Camera-type eye (tissue), 1 donor: Measurements from ENCODE around the gene SH2D5. TPM values are rescaled to one million over a fixed set of nuclear protein-coding genes. Genes with fewer than 3 reads are reported as not detected.

ENCODE experiments used
- total RNA-seq: library from RNA; depleted of rRNA; stranded (reverse); fragments of >200 nt; gene quantifications from one replicate; pipeline ENCODE4 v1.2.3, GENCODE V29; 2014

SH2D5 gene
- 0.49 TPM for total RNA-seq

DNA sequence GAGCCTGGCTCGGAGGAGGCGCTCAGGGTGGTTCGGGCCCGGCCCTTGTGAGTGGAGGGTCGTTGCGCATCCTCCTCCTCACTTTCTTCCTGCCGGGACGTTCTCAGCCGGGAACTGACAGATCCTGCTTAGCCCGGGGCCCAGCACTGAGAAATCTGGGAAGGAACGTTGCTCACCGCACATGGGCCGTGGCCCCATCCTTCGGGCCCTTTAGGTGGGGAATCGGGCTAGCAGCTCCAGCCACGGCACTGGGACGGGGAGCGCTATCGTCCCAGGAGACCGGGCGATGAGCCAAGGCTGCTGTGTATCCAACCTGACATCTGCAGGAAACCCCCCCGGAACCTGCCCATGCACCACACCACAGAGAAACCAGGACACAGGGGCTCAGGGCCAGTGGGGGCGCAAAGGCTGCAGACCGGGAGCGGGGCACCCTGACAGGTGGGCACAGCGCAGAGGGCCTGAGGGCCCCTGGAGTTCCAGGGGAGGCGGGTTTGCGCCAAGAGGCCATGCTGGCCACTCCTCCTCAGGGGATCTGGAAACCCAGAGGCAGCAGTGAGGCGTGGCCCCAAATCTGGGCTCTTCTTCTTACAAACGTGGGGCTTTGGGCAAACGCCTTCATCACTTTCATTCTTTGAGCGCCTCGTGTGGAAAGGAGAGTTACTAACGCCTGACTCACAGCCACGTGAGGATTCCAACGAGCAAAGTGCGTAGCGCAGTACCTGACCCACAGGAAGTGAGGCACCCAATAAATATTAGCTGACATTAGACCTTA is at the start of gene SH2D5:
TSS of gene SH2D5 (minus strand) at position 116 of the 772 bp plus-strand sequence. CDS start 4,659 bp downstream, outside the sequence.

DNA sequence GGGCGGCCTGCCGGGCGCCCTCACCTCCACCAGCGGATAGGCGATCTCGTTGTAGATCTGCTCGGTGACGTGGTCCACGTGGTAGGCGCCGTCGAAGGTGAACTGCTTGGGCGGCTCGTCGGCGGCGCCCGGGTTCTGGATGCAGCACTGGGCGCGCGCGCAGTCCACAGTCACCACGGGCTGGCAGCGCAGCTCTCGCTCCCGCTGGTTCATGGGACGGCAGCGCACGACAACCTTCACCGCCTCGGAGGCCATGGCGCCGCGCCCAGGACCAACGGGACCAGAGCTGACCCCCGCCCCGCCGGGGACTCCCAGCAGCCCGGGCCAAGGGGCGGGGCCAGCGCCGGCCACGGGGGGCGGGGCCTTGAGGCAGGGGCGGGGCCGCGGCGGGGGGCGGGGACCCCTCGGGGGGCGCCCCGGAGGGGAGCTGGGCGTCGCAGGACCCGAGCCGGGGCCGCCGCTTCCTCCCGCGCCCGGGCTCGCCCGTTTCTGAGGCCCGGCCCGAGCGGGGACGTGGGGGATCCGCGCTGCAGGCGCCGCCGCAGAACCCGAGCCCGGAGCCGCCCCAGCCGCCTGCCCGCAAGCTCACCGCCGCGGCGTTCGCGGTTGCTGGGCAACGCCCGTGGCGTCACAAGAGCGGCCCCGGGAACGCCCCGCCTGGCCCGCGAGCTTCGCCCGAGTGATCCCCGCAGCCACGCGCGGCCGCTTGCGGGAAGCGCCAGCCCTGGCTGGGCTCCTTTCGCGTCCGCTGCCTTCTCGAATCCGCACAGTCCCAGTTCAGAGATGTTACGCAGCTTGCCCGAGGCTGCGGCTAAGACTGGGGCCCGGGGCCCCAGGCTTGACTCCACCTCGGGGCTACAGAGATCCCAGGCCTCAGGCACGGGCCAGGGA is 14.8 kb downstream of the SH2D5 start, which contains the start of gene KIF17:
TSS of gene KIF17 (minus strand) at position 556 of the 891 bp plus-strand sequence. CDS start at position 255, 301 bp downstream.

Other genes starting within 250 kb of the SH2D5 start
- 27.9 TPM for gene CAMK2N1, start 246.5 kb downstream of the SH2D5 start, total RNA-seq
- gene MUL1, start 224.6 kb downstream of the SH2D5 start, total RNA-seq = 33.8 TPM
- gene FAM43B, start 180.1 kb downstream of the SH2D5 start, total RNA-seq = 2.0 TPM
- not detected for gene CDA, start 143.6 kb downstream of the SH2D5 start, total RNA-seq
- 64.0 TPM for gene PINK1, start 99.2 kb downstream of the SH2D5 start, total RNA-seq
- gene DDOST, start 71.3 kb downstream of the SH2D5 start, total RNA-seq = 141 TPM
- gene KIF17, start 14.7 kb downstream of the SH2D5 start, total RNA-seq = 4.7 TPM
- 462 TPM for gene HP1BP3, start 54.6 kb upstream of the SH2D5 start, total RNA-seq